Measurements from ENCODE around the gene WNT7B.

DNA sequence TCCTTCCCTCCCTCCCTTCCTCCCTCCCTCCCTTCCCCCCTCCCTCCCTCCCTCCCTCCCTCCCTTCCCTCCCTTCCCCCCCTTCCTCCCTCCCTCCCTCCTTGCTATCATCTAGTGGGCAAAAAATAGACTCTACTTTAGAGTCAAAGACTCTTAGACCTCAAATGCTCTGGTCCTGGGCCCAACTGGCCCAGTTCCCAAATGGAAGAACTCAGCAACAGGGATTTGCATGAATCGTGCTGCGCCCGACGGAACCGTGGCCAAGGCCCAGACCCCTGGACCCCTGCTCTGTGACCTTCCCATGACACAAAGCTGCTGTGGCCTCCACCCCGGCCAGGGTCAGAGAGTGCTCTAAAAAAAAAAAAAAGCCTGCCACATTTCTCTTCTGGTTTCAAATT is 97.4 kb downstream of the WNT7B start:
- TF ChIP-seq CTCF (IDR thresholded peaks at IDR 0.05; ENCODE audit: low read length) (no peak), EZH2 (optimal IDR thresholded peaks at IDR 0.05; ENCODE audit: low read depth, low read length) (no peak), EZH2phosphoT487 (IDR thresholded peaks at IDR 0.05; ENCODE audit: low read length) (no peak)

Data from MM.1S (cell line).